ENCODE data around the gene ELOVL6. TPM values are rescaled to one million over a fixed set of nuclear protein-coding genes. Genes with fewer than 3 reads are reported as not detected.

Gene ELOVL6
- total RNA-seq, 3 donors from 2014 or later: 9.3 to 11.2 (median 10.1) TPM

DNA sequence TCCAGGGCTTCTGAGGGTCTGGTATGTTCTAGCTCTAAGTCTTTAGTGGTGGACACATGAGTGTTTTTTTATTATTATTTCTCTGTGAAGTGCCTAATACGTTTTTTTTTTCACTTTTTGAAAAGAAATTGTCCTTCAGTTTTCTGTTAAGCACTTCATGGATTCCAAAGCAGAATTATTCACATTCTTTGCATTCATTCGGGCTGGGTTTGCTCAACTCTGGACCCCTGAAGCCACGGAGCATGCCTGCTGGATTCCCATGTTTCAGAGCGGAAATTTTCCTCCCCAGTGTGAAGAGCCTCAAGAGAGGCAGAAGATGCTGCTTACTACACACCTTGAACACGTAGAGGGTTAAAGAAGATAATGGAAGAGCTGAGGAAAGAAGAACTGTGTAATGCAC is 178.3 kb downstream of the ELOVL6 start:
- Mint-ChIP-seq H3K9me3 (peaks cover 3% of the 10 kb centered on the region), H3K27me3 (ENCODE audit: low read depth) (no peaks in the 10 kb centered on the region), H3K36me3 (ENCODE audit: insufficient read depth) (no peaks in the 10 kb centered on the region), H3K4me1 (ENCODE audit: low read depth) (peaks cover 12% of the 10 kb centered on the region), H3K4me3 (no peak overlapping the region)
- DNase-seq (no peak), ATAC-seq (no peak)

DNA sequence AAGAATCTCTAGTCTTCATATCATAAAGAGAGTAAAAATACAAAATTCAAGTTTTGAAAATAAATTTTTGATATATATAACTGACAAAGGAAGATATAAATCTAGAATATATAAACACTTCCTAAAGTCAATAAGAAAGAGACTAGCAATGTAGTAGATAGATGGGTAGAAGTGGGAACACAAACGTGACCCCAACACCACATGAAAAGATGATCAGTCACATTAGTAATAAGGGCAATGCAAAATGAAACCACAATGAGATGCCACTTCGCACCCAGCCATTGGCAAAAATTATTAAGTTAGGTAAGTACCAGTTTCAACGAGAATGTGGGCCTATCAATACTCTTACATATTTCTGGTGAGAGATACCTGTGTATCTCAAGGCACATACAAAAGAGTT is 179.3 kb downstream of the ELOVL6 start:
- H3K4me1 Mint-ChIP-seq (ENCODE audit: low read depth): peaks cover 12% of the 10 kb centered on the region

DNA sequence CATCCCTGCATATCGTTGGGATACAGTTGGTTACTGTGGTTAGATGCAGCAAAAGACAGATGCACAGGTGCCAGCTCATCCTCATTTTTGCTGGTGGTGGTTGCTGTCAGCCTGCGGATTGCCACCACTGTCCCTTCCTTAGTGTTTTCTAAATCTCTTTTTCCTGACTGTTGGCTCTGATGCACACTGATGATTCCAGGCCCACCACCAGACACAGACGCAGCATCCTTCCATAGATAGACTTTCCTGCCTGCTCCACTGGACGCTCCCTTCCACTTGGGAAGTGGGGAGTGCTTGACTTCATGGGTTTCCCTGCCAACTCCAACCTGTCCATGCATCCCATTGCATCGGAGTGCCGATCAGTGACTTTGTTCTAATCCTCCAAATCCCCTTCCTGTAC is 184.2 kb downstream of the ELOVL6 start:
- ATAC-seq (no peak), DNase-seq (no peak)
- Mint-ChIP-seq H3K9me3 (no peaks in the 10 kb centered on the region), H3K36me3 (ENCODE audit: insufficient read depth) (no peaks in the 10 kb centered on the region), H3K27me3 (ENCODE audit: low read depth) (peaks cover 4% of the 10 kb centered on the region), H3K4me1 (ENCODE audit: low read depth) (peaks cover 2% of the 10 kb centered on the region), H3K4me3 (no peak overlapping the region)

More for the DNA sequence above, 179.3 kb downstream of the ELOVL6 start:
- H3K4me3 Mint-ChIP-seq: no peak overlapping the region
- peaks cover 3% of the 10 kb centered on the region for H3K9me3 Mint-ChIP-seq
- H3K36me3 Mint-ChIP-seq (ENCODE audit: insufficient read depth): no peaks in the 10 kb centered on the region
- peaks cover 3% of the 10 kb centered on the region for H3K27me3 Mint-ChIP-seq (ENCODE audit: low read depth)
- DNase-seq (no peak), ATAC-seq (peak; percentile 37 to 41)

DNA sequence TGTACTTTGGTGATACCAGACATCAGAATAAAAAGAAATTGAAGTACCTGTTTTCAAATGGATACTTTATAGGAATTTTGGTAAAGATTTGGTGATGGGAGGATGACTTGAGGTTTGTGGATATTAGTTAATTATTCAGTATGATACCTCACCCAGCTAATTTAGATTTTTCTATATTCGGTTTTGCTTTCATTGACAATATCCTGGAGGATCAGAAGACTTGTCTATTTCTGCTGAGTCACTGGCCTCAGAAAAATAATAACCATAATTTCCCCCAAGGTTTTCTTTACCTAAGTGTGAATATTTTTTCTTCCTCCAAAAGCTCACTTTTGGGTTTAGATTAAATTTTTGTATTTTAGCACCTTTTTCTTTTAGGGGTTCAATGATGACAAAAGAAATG is 185.5 kb downstream of the ELOVL6 start:
- Mint-ChIP-seq H3K4me1 (ENCODE audit: low read depth) (peaks cover 2% of the 10 kb centered on the region), H3K36me3 (ENCODE audit: insufficient read depth) (no peaks in the 10 kb centered on the region), H3K9me3 (no peaks in the 10 kb centered on the region), H3K27me3 (ENCODE audit: low read depth) (peaks cover 4% of the 10 kb centered on the region), H3K4me3 (no peak overlapping the region)
- no peak for DNase-seq
- no peak for ATAC-seq

DNA sequence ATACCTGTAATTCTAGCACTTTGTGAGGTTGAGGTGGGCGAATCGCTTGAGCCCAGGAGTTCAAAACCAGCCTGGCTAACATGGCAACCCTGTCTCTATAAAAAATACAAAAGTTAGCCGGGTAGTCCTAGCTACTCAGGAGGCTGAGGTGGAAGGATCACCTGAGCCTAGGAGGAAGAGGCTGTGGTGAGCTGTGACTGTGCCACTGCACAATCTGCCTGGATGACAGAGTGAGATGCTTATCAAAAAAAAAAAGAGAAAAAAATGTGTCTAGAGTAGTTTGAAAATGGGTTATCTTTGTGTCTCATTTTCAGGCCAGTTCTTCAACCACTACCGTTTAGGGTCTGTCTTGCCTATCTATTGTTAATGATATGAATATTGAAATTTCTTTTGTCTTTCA is 187.6 kb downstream of the ELOVL6 start:
- no peak for ATAC-seq
- H3K9me3 Mint-ChIP-seq: no peaks in the 10 kb centered on the region
- peaks cover 2% of the 10 kb centered on the region for H3K4me1 Mint-ChIP-seq (ENCODE audit: low read depth)
- no peak overlapping the region for H3K4me3 Mint-ChIP-seq
- H3K36me3 Mint-ChIP-seq (ENCODE audit: insufficient read depth): no peaks in the 10 kb centered on the region
- peaks cover 4% of the 10 kb centered on the region for H3K27me3 Mint-ChIP-seq (ENCODE audit: low read depth)
- DNase-seq: no peak

DNA sequence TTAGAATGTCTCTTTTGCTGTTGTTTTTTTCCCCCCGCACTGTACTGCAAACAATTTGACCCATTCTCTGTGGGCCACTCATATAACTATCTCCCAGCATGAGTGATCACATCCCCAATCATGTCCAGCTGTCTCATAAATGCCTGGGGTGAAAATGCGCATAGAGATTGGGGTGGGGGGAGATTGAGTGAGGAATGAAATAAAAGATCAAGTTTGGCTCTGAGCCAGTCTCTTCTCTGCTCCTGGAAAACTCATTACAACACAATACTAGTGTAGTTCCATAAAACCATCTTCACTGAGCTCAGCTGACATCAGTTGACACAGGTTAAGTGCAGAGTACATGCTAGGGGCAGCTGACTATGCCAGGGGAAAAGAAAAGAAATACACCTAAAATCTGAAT is 188.9 kb downstream of the ELOVL6 start:
- Mint-ChIP-seq H3K4me1 (ENCODE audit: low read depth) (peaks cover 2% of the 10 kb centered on the region), H3K27me3 (ENCODE audit: low read depth) (peaks cover 4% of the 10 kb centered on the region), H3K36me3 (ENCODE audit: insufficient read depth) (no peaks in the 10 kb centered on the region), H3K9me3 (no peaks in the 10 kb centered on the region), H3K4me3 (no peak overlapping the region)
- ATAC-seq (no peak), DNase-seq (no peak)

DNA sequence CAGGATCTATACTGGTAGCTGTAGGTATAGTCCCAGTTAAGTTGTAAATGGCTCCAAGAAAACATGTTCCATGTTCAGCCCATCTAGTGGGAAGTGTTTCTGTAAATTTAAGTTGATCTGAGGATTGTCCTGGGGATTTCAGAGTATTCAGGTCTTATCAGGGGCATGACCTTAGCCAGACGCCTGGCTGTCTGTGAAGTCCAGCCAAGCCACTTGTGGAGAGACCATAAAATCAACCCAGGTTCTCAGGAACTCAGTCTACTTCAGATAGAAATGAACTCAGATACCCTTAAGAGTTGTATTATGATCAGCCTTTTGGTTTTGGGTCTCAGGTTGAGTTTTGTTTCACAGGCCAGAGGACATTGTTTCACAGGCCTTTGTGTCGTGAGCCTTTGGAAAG is 189.9 kb downstream of the ELOVL6 start:
- no peak overlapping the region for H3K4me3 Mint-ChIP-seq
- no peak for DNase-seq
- H3K27me3 Mint-ChIP-seq (ENCODE audit: low read depth): no peaks in the 10 kb centered on the region
- no peak for ATAC-seq
- no peaks in the 10 kb centered on the region for H3K9me3 Mint-ChIP-seq
- H3K4me1 Mint-ChIP-seq (ENCODE audit: low read depth): peaks cover 2% of the 10 kb centered on the region
- no peaks in the 10 kb centered on the region for H3K36me3 Mint-ChIP-seq (ENCODE audit: insufficient read depth)

DNA sequence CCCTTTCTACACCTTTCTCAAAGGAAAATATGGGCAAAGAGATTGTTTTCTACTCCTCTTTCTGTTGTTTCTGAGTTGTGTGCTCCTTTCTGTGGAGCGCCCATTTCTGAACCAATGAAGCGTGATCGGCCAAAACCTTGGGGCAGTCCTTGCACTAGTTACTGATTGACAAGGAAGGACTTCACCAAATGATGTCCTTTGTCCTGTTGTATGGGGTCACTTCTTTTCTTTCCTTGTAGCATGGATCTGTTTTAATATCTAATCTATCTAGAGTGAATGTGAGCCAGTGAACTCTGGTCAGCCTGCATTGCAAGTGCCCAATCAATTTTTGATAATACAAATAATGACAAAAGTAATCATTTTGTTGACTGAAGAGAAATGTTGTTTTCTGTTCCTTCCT is 191.2 kb downstream of the ELOVL6 start:
- Mint-ChIP-seq H3K4me1 (ENCODE audit: low read depth) (peaks cover 2% of the 10 kb centered on the region), H3K4me3 (no peak overlapping the region), H3K27me3 (ENCODE audit: low read depth) (no peaks in the 10 kb centered on the region), H3K36me3 (ENCODE audit: insufficient read depth) (no peaks in the 10 kb centered on the region), H3K9me3 (no peaks in the 10 kb centered on the region)
- no peak for ATAC-seq
- DNase-seq: no peak

DNA sequence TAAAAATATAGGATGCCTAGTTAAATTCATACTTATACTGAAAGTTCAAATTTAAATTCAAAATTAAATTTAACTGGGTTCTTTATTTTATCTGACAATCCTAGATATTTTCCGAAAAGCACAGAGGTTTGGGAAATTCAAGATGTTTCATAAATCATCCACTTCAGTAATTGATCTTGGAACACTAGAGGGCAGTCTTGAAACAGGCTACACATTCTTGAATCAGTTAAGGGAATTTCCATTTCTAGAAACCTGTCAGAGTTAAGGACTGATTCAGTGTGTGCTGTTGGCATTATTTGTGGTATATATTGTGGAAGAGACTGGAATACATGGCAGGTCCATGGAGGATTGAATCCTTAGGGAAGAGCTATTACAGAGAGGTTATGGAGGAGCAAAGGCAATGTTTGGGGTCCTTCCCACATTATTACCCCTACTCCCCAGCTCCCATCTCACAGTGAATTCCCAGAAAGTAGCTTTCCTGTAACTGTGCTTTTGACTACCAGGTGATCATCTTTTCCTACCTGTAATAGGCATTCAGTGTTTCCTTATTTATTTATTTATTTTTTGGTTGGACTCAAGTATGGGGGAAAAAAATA is 192.9 kb downstream of the ELOVL6 start:
- no peaks in the 10 kb centered on the region for H3K9me3 Mint-ChIP-seq
- no peaks in the 10 kb centered on the region for H3K27me3 Mint-ChIP-seq (ENCODE audit: low read depth)
- no peak overlapping the region for H3K4me3 Mint-ChIP-seq
- peaks cover 7% of the 10 kb centered on the region for H3K4me1 Mint-ChIP-seq (ENCODE audit: low read depth)
- ATAC-seq (peak; percentile 66 to 72), DNase-seq (no peak)
- H3K36me3 Mint-ChIP-seq (ENCODE audit: insufficient read depth): no peaks in the 10 kb centered on the region

DNA sequence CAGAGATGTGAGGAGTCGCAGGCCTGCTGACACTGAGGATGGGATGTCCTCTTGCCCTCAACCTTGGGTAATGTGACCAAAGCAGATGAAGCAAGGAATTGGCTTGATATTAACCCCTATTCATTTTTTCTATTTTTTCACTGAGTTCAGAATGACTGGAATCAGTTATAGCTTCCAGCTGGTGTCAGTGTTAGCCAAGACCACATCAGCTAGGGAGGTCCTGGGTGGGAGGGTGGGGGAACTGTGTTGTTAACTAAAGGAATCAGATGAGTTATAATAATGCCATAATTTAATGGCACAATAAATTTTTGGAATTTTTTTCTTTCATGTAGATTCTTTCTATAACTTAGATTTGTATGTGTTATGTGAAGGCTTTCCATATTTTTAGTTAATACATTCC is 193.9 kb downstream of the ELOVL6 start:
- no peaks in the 10 kb centered on the region for H3K9me3 Mint-ChIP-seq
- H3K4me1 Mint-ChIP-seq (ENCODE audit: low read depth): peaks cover 7% of the 10 kb centered on the region
- DNase-seq (no peak), ATAC-seq (no peak)
- peaks cover 4% of the 10 kb centered on the region for H3K27me3 Mint-ChIP-seq (ENCODE audit: low read depth)
- H3K4me3 Mint-ChIP-seq: no peak overlapping the region
- H3K36me3 Mint-ChIP-seq (ENCODE audit: insufficient read depth): no peaks in the 10 kb centered on the region

DNA sequence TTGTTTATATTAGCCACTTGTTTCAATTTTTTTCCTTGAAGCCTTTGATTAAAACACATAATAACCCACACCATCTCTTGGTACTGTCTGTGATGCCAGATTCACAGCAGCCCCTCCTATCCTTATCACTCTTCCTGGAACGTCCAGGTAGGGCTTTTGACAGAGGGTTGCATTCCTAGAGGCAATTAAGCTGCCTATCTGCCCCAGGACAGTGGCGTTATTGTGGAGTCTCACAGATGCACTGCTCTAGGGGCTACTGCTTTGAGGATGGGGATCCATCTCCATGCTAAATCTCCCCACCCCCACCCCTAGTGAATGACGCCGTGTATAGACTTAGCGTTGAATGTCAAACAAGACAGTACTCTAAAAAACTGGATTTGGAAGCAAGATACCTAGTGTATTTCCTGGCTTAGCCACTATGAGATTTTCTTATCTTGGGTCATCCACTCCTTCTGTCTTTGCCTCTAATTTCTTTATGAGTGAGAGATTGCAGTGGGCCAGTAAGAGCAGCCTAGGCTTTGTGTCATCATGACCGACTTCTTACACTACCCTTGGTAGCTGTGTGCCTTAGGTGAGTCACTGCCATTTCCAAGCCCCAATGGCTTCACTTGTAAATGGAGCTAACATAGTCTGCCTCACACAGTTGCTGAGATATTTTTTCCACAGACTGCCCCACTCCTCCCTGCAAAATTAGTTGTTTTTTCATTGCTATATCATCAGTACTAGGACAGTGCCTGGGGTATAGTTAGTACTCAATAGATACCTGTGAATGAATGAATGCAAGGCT is 194.8 kb downstream of the ELOVL6 start:
- Mint-ChIP-seq H3K36me3 (ENCODE audit: insufficient read depth) (no peaks in the 10 kb centered on the region), H3K4me3 (no peak overlapping the region), H3K4me1 (ENCODE audit: low read depth) (peaks cover 7% of the 10 kb centered on the region), H3K27me3 (ENCODE audit: low read depth) (peaks cover 4% of the 10 kb centered on the region), H3K9me3 (no peaks in the 10 kb centered on the region)
- no peak for DNase-seq
- ATAC-seq: peak; percentile 67 to 75

DNA sequence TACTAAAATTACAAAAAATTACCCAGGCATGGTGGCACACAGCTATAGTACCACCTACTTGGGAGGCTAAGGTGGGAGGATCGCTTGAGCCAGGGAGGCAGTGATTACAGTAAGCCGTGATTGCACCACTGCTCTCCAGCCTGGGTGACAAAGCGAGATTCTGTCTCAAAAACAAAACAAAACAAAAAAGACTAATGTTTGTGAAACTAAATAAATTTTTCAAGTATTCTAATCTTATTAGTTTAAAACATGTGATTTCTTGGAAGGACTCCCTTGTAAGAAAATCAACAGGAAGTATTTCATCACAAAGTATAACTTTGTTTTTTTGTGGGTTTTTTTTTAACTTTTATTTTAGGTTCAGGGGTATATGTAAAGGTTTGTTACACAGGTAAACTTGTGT is 196.1 kb downstream of the ELOVL6 start:
- DNase-seq (no peak), ATAC-seq (no peak)
- H3K36me3 Mint-ChIP-seq (ENCODE audit: insufficient read depth): no peaks in the 10 kb centered on the region
- H3K4me1 Mint-ChIP-seq (ENCODE audit: low read depth): peaks cover 4% of the 10 kb centered on the region
- no peak overlapping the region for H3K4me3 Mint-ChIP-seq
- H3K27me3 Mint-ChIP-seq (ENCODE audit: low read depth): peaks cover 4% of the 10 kb centered on the region
- no peaks in the 10 kb centered on the region for H3K9me3 Mint-ChIP-seq

DNA sequence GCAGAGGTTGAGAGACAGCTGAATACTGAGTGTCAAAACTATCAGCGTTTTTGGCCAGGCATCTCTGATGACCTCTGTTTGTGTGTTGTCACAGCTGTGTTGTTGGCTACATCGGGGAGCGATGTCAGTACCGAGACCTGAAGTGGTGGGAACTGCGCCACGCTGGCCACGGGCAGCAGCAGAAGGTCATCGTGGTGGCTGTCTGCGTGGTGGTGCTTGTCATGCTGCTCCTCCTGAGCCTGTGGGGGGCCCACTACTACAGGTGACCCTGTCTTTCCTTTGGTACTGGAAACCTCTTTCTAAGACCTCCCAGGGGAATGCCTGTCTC is 198.9 kb downstream of the ELOVL6 start:
- H3K4me1 Mint-ChIP-seq (ENCODE audit: low read depth): peaks cover 8% of the 10 kb centered on the region
- H3K27me3 Mint-ChIP-seq (ENCODE audit: low read depth): peaks cover 7% of the 10 kb centered on the region
- H3K9me3 Mint-ChIP-seq: no peaks in the 10 kb centered on the region
- no peak overlapping the region for H3K4me3 Mint-ChIP-seq
- H3K36me3 Mint-ChIP-seq (ENCODE audit: insufficient read depth): no peaks in the 10 kb centered on the region
- ATAC-seq: no peak
- no peak for DNase-seq

DNA sequence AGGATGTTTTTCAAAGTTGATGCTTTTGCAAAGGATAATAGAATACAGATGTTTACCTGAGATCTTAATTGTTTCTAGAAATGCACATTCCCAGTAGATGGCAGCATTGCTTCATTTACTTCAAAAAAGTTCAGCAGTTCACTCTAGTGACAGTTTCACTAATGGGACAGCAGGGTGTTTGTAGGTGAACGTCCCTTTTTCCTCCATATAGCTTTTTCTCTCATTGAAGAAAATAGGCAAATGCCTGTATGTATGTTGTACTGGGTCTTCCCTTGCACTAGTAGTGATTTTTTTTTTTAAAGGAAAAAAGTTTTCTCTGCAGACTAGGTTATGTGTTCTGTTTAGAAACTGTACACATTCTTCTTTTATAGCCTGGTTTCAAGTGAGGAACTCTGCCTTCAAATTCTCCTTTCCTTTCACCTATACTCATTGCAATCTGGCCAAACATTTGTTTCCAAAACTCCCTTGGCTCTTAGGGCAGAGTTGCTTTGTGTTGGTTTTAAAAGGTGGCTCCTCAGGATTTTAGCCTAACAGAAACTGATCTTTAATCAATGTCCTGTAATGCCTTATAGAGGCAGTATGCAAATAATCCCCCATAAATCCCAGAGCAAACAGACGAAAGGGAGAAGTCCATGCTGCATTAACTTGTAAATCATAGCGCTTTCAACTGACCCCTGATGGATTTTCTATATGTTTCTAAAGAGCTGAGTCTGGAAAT is 199.4 kb downstream of the ELOVL6 start:
- Mint-ChIP-seq H3K4me3 (no peak overlapping the region), H3K27me3 (ENCODE audit: low read depth) (peaks cover 7% of the 10 kb centered on the region), H3K4me1 (ENCODE audit: low read depth) (peaks cover 11% of the 10 kb centered on the region), H3K36me3 (ENCODE audit: insufficient read depth) (no peaks in the 10 kb centered on the region), H3K9me3 (no peaks in the 10 kb centered on the region)
- ATAC-seq (peak; percentile 33 to 38), DNase-seq (no peak)

DNA sequence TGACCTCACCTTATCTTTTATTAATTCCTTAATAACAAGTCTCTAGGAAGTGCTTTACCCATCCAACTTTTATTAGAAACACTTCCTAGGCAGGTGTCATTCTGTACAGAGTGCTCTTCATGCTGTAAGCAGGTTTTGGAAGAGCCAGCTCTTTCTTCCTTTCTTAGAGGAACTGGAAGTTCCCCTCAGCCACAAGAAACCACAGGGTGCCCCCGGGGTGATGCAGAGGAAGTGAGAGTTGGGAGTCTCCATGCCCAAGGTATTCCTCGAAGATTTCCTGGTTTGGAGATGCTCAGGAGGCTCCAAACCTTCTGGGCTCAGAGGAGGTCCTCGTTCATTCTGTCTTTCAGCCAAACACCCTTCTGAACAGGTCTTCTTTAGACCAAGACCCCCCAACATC is 201.9 kb downstream of the ELOVL6 start:
- no peak for ATAC-seq

More for the DNA sequence above, 201.9 kb downstream of the ELOVL6 start:
- Mint-ChIP-seq H3K4me3 (no peak overlapping the region), H3K36me3 (ENCODE audit: insufficient read depth) (no peaks in the 10 kb centered on the region), H3K27me3 (ENCODE audit: low read depth) (peaks cover 9% of the 10 kb centered on the region), H3K4me1 (ENCODE audit: low read depth) (peaks cover 6% of the 10 kb centered on the region), H3K9me3 (no peaks in the 10 kb centered on the region)
- no peak for DNase-seq
